ENCODE data around the gene CAP2.
"Not testable (repeated sequence)": the region's sequence is repeated elsewhere in the genome, so short reads cannot be mapped to it uniquely, and the experiment has no call there.

CAP2 gene

GRCh38 chr6:17395112-17395511 is 1.7 kb downstream of the CAP2 start:
- Histone ChIP-seq H2AFZ (ENCODE audit: low read depth, low read length) (no peak overlapping the region), H3K27ac (ENCODE audit: low read length) (no peak overlapping the region), H3K36me3 (ENCODE audit: insufficient read depth, low read length) (no peaks in the 10 kb centered on the region), H3K4me1 (ENCODE audit: insufficient read depth, low read length) (no peaks in the 10 kb centered on the region), H3K79me2 (ENCODE audit: insufficient read depth, low read length) (no peaks in the 10 kb centered on the region), H3K4me2 (ENCODE audit: insufficient read depth, low read length) (no peak overlapping the region), H3K9ac (ENCODE audit: low read depth, low read length) (no peak overlapping the region), H3K27me3 (ENCODE audit: insufficient read depth, low read length, poor library complexity) (no peaks in the 10 kb centered on the region), H3K4me3 (ENCODE audit: low read depth in 1 of 2, low read length in 2 of 2) (no peak overlapping the region), H4K20me1 (ENCODE audit: insufficient read depth, low read length) (no peaks in the 10 kb centered on the region), H3K9me3 (ENCODE audit: insufficient read depth, low read length, severe bottlenecking) (no peaks in the 10 kb centered on the region)
- ATAC-seq (ENCODE audit: insufficient read depth, low read depth) (no peak), DNase-seq (no peak)
- no peak for TF ChIP-seq EZH2 (IDR thresholded peaks at IDR 0.05; ENCODE audit: borderline replicate concordance, low read depth, low read length, severe bottlenecking)
- no peak for TF ChIP-seq CTCF (IDR thresholded peaks at IDR 0.05; ENCODE audit: borderline replicate concordance, extremely low read depth, low read length, poor library complexity, severe bottlenecking)

DNA sequence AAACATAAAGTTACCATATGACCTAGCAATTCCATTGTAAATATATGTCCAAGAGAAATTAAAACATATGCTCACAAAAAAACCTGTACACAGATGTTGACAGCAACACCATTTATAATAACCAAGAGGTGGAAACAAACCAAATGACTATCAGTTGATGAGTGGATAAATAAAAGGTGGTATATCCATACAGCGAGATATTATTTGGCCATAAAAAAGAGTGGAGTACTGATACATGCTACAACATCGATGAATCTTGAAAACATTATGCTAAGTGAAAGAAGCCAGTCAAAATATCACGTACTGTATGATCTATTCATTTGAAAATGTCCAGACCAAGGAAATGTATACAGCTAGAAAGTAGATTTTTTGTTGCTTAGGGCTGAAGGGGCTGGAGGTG is 2.9 kb downstream of the CAP2 start:
- Histone ChIP-seq H3K4me3 (ENCODE audit: low read depth in 1 of 2, low read length in 2 of 2) (no peak overlapping the region), H3K4me1 (ENCODE audit: insufficient read depth, low read length) (no peaks in the 10 kb centered on the region)

DNA sequence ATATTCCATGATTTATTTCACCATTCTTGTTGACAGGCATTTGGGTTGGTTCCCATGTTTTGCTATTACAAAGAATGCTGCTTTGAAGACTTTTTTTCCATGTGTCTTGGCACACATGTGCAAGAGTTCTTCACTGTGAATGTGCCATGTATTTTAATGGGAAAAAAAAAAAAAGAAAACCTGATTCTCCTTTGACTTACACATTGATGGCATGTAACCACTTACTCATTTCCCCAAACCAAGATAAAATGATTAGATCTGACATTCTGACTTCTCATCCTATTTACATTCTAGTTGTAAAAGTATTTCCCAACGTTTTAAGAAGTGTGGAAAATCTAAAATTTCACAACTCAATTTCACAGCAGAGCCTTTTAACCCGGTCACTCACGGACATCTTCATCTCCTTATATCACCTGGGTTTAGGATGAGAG is 4.4 kb downstream of the CAP2 start:
- DNase-seq = no peak
- H2AFZ ChIP-seq (ENCODE audit: low read depth, low read length) = no peak overlapping the region
- H4K20me1 ChIP-seq (ENCODE audit: insufficient read depth, low read length) = no peaks in the 10 kb centered on the region
- no peaks in the 10 kb centered on the region for H3K9me3 ChIP-seq (ENCODE audit: insufficient read depth, low read length, severe bottlenecking)
- no peak overlapping the region for H3K27ac ChIP-seq (ENCODE audit: low read length)
- no peak overlapping the region for H3K4me2 ChIP-seq (ENCODE audit: insufficient read depth, low read length)
- H3K79me2 ChIP-seq (ENCODE audit: insufficient read depth, low read length) = no peaks in the 10 kb centered on the region
- H3K36me3 ChIP-seq (ENCODE audit: insufficient read depth, low read length) = no peaks in the 10 kb centered on the region
- no peak for ATAC-seq (ENCODE audit: insufficient read depth, low read depth)
- H3K27me3 ChIP-seq (ENCODE audit: insufficient read depth, low read length, poor library complexity) = no peaks in the 10 kb centered on the region
- no peak overlapping the region for H3K4me3 ChIP-seq (ENCODE audit: low read depth in 1 of 2, low read length in 2 of 2)
- no peaks in the 10 kb centered on the region for H3K4me1 ChIP-seq (ENCODE audit: insufficient read depth, low read length)
- TF ChIP-seq EZH2 (IDR thresholded peaks at IDR 0.05; ENCODE audit: borderline replicate concordance, low read depth, low read length, severe bottlenecking) (no peak), CTCF (IDR thresholded peaks at IDR 0.05; ENCODE audit: borderline replicate concordance, extremely low read depth, low read length, poor library complexity, severe bottlenecking) (no peak)
- H3K9ac ChIP-seq (ENCODE audit: low read depth, low read length) = no peak overlapping the region

More for the DNA sequence above, 2.9 kb downstream of the CAP2 start:
- Histone ChIP-seq H3K79me2 (ENCODE audit: insufficient read depth, low read length) (no peaks in the 10 kb centered on the region), H3K27me3 (ENCODE audit: insufficient read depth, low read length, poor library complexity) (no peaks in the 10 kb centered on the region), H3K9me3 (ENCODE audit: insufficient read depth, low read length, severe bottlenecking) (no peaks in the 10 kb centered on the region), H3K27ac (ENCODE audit: low read length) (no peak overlapping the region), H3K4me2 (ENCODE audit: insufficient read depth, low read length) (no peak overlapping the region), H4K20me1 (ENCODE audit: insufficient read depth, low read length) (no peaks in the 10 kb centered on the region), H3K9ac (ENCODE audit: low read depth, low read length) (no peak overlapping the region), H2AFZ (ENCODE audit: low read depth, low read length) (no peak overlapping the region), H3K36me3 (ENCODE audit: insufficient read depth, low read length) (no peaks in the 10 kb centered on the region)
- DNase-seq (no peak), ATAC-seq (ENCODE audit: insufficient read depth, low read depth) (no peak)
- TF ChIP-seq EZH2 (IDR thresholded peaks at IDR 0.05; ENCODE audit: borderline replicate concordance, low read depth, low read length, severe bottlenecking) (no peak), CTCF (IDR thresholded peaks at IDR 0.05; ENCODE audit: borderline replicate concordance, extremely low read depth, low read length, poor library complexity, severe bottlenecking) (no peak)

- H4K20me1 ChIP-seq (ENCODE audit: insufficient read depth, low read length); H3K27ac ChIP-seq (ENCODE audit: low read length): not testable (repeated sequence)
These were observed 12.0 kb downstream of the CAP2 start for GRCh38 chr6:17405181-17405943.

More at GRCh38 chr6:17405181-17405943, 12.0 kb downstream of the CAP2 start:
- H2AFZ ChIP-seq (ENCODE audit: low read depth, low read length); H3K79me2 ChIP-seq (ENCODE audit: insufficient read depth, low read length); H3K4me1 ChIP-seq (ENCODE audit: insufficient read depth, low read length); H3K9me3 ChIP-seq (ENCODE audit: insufficient read depth, low read length, severe bottlenecking); ATAC-seq (ENCODE audit: insufficient read depth, low read depth); H3K4me3 ChIP-seq (ENCODE audit: low read depth in 1 of 2, low read length in 2 of 2); H3K27me3 ChIP-seq (ENCODE audit: insufficient read depth, low read length, poor library complexity); H3K9ac ChIP-seq (ENCODE audit: low read depth, low read length); DNase-seq; H3K36me3 ChIP-seq (ENCODE audit: insufficient read depth, low read length); H3K4me2 ChIP-seq (ENCODE audit: insufficient read depth, low read length): not testable (repeated sequence)
